Testis (tissue), 3 donors: ENCODE data around the gene EEA1. TPM values are rescaled to one million over a fixed set of nuclear protein-coding genes. Genes with fewer than 3 reads are reported as not detected.

Experiments
- DNase-seq: peaks from one replicate; pipeline ENCODE4 v3.0.0-alpha.2; 2019
- H3K27ac ChIP-seq, 2 donors: fragments of 200-600 bp; sonication (generic); one replicate each; pipeline ENCODE4 v1.5.1; 2019
- H3K27me3 ChIP-seq: fragments of 200-600 bp; sonication (generic); one replicate; pipeline ENCODE4 v1.5.1; 2019
- H3K36me3 ChIP-seq: fragments of 200-600 bp; sonication (generic); one replicate; pipeline ENCODE4 v1.5.1; 2017; ENCODE audit warnings: low read depth; ENCODE audit errors: missing control alignments
- H3K4me1 ChIP-seq: fragments of 200-600 bp; sonication (generic); one replicate; pipeline ENCODE4 v1.5.1; 2019
- H3K4me3 ChIP-seq, 2 donors: fragments of 200-600 bp; sonication (generic); one replicate each; pipeline ENCODE4 v1.5.1; 2017 to 2019
- H3K9me3 ChIP-seq: fragments of 200-600 bp; sonication (generic); one replicate; pipeline ENCODE4 v1.5.1; 2017
- POLR2A ChIP-seq: fragments of 450-650 bp; IDR thresholded peaks from one replicate; pipeline ENCODE4 v1.6.1; 2017; ENCODE audit warnings: antibody characterized with exemption, mild to moderate bottlenecking, moderate library complexity
- WGBS, 2 donors: methylation state at CpG; one replicate each; pipeline ENCODE4 v1.1.5; 2018; 5-methylcytosine and 5-hydroxymethylcytosine counted together
- intact Hi-C: fragments of 100-400 bp; cut with DNase I; formaldehyde crosslinking; loops from one replicate; pipeline ENCODE4 v1.15.1; 2023; ENCODE audit warnings: low total_unique reads
- polyA plus RNA-seq: library from polyadenylated mRNA; stranded (reverse); fragments of 350-450 nt; fragmentation: Illumina TruSeq; extraction: RNeasy Lipid Tissue Mini Kit (QIAGEN cat#74804); gene quantifications from one replicate; pipeline ENCODE4 v1.2.3, GENCODE V29; 2014; ENCODE audit warnings: low read depth, low replicate concordance; ENCODE audit not compliant: insufficient read depth
- total RNA-seq, 2 donors: library from RNA; depleted of rRNA; stranded (reverse); fragments of >200 nt; gene quantifications; one replicate each; pipeline ENCODE4 v1.2.3, GENCODE V29; 2016
- TF ChIP-seq, protein P1 (sequence below), 3 experiments: fragments of 450-650 bp in 2 of 3; fragments of 200-600 bp in 1 of 3; sonication (generic) in 1 of 3; IDR thresholded peaks; one replicate each; pipeline ENCODE4 v1.5.1; 2016 to 2019; ENCODE audit warnings: antibody characterized with exemption in 3 of 3, mild to moderate bottlenecking in 2 of 3, moderate library complexity in 1 of 3

EEA1 gene
- total and polyA plus RNA-seq, 3 donors from 2014 or later = 1.8 to 14.9 (median 14.3) TPM

DNA sequence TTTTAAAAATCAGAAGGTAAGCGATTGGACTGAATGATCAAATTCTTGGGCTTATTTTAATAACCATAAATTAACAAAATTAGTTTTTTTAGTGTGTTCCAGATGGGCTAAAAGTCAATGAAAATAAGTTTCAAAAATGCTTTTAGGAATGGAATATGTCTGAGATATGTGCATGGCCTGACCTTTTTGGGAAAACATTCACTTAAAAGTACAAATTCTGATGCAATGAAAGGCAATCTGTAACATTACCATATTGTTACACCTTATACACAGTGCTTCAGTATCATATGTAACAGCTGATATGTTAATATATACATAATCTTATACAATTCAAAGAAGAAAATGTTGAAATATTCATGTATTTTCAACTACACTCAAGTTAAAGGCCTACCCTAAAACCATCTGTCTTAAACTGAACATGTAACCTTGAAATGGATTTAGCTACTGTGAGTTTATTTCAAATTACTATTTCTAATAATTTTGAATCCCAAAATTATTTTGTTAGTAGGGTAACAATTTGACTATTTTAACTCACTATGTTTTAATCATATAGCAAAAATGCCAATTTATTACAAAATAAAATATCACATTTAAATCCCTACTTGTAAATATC is 84.8 kb downstream of the EEA1 start:
- H3K4me1 ChIP-seq = no peaks in the 10 kb centered on the region
- no peaks in the 10 kb centered on the region for H3K27me3 ChIP-seq
- 84 to 88% methylated on average over 1 of the region's 1 CpG for WGBS, 2 donors
- no peak for DNase-seq
- no peaks in the 10 kb centered on the region for H3K36me3 ChIP-seq
- no peaks in the 10 kb centered on the region for H3K9me3 ChIP-seq
- no peak overlapping the region for H3K4me3 ChIP-seq
- no peak for TF ChIP-seq POLR2A
- TF ChIP-seq, protein P1, sequence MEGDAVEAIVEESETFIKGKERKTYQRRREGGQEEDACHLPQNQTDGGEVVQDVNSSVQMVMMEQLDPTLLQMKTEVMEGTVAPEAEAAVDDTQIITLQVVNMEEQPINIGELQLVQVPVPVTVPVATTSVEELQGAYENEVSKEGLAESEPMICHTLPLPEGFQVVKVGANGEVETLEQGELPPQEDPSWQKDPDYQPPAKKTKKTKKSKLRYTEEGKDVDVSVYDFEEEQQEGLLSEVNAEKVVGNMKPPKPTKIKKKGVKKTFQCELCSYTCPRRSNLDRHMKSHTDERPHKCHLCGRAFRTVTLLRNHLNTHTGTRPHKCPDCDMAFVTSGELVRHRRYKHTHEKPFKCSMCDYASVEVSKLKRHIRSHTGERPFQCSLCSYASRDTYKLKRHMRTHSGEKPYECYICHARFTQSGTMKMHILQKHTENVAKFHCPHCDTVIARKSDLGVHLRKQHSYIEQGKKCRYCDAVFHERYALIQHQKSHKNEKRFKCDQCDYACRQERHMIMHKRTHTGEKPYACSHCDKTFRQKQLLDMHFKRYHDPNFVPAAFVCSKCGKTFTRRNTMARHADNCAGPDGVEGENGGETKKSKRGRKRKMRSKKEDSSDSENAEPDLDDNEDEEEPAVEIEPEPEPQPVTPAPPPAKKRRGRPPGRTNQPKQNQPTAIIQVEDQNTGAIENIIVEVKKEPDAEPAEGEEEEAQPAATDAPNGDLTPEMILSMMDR (IDR thresholded peaks at IDR 0.05) = no peak
- intact Hi-C loops = no loop called here
- no peak overlapping the region for H3K27ac ChIP-seq

DNA sequence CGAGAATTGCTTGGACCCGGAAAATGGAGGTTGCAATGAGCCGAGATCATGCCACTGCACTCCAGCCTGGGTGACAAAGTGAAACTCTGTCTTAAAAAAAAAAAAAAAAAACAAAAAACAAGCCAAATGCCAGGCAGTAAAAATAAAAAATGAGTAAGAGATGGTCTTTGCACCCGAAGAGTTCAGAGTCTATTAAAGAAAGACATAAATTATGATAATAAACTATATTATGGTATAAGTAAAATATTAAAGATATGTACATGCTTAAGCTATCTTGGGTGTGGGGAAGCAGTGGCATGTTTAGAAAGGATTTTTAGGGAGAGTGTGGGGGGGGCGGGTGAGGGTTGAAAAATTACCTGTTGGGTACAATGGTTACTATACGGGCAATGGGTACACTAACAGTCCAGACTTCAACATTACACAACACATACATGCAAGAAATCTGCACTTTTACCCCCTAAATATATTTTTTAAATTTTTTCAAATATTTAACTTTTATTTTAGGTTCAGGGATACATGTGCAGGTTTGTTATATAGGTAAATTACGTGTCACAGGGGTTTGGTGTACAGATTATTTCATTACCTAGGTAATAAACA is 99.3 kb downstream of the EEA1 start:
- Histone ChIP-seq H3K4me3 (no peak overlapping the region), H3K9me3 (no peaks in the 10 kb centered on the region), H3K36me3 (no peaks in the 10 kb centered on the region), H3K27me3 (no peaks in the 10 kb centered on the region), H3K4me1 (no peaks in the 10 kb centered on the region), H3K27ac (no peak overlapping the region)
- intact Hi-C loops = no loop called here
- TF ChIP-seq, protein P1 (IDR thresholded peaks at IDR 0.05) = no peak
- TF ChIP-seq POLR2A = no peak
- 93% methylated on average over 7 of the region's 7 CpGs for WGBS, 2 donors
- no peak for DNase-seq

- no peaks in the 10 kb centered on the region for H3K4me1 ChIP-seq
- DNase-seq = no peak
- H3K36me3 ChIP-seq = no peaks in the 10 kb centered on the region
- intact Hi-C loops = no loop called here
- H3K27ac ChIP-seq = no peak overlapping the region
- H3K27me3 ChIP-seq = no peaks in the 10 kb centered on the region
- no peak for TF ChIP-seq POLR2A
- TF ChIP-seq, protein P1 (IDR thresholded peaks at IDR 0.05) = no peak
- H3K4me3 ChIP-seq = no peak overlapping the region
- H3K9me3 ChIP-seq = no peaks in the 10 kb centered on the region
- 88 to 95% methylated on average over 4 of the region's 4 CpGs for WGBS, 2 donors
Observed at GRCh38 chr12:92828565-92828964, 100.5 kb downstream of the EEA1 start.

DNA sequence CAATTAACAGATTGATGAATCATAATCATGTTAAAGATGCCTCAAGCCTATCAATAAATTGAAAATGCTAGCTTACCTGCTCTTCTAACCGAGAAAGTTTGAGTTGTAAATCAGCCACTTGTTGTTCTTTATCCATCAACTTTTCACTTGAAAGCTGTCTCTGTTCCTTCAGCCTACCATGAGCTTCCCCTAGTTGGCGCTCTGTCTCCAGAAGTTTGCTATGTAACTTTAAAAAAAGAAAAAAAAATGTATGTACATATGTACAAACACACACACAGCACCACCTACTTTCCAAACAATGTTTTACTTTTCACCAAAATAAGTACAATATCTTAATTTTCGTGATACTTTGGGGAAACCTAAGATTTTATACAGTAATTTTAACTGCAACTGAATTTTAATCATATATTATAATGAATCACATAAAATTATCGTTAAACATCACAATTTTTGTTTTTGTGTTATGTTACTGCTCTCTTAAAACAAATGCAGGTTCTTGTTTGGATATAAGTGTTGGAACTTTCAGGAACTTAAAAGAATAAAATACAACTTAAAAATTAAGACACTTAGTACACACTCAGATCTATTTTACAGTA is 101.2 kb downstream of the EEA1 start:
- WGBS, 2 donors = 83 to 87% methylated on average over 4 of the region's 4 CpGs
- no peaks in the 10 kb centered on the region for H3K36me3 ChIP-seq

More for the DNA sequence above, 101.2 kb downstream of the EEA1 start:
- Histone ChIP-seq H3K4me3 (no peak overlapping the region), H3K27ac (no peak overlapping the region), H3K9me3 (no peaks in the 10 kb centered on the region), H3K27me3 (no peaks in the 10 kb centered on the region), H3K4me1 (no peaks in the 10 kb centered on the region)
- no peak for TF ChIP-seq POLR2A
- TF ChIP-seq, protein P1 (IDR thresholded peaks at IDR 0.05) = peak in 1 of 3 experiments; percentile 12
- no peak for DNase-seq
- intact Hi-C loops = no loop called here
